Esophagus squamous epithelium (tissue), 5 donors: ENCODE measurements around the gene PGS1. TPM values are rescaled to one million over a fixed set of nuclear protein-coding genes. Genes with fewer than 3 reads are reported as not detected.

ENCODE experiments used
- DNase-seq: peaks from one replicate; lab custom pipeline; 2025; lab: John Stamatoyannopoulos, UW
- H3K27ac ChIP-seq, 4 donors: fragments of 200-600 bp; sonication (generic); one replicate each; pipeline ENCODE4 v1.5.1; 2016 to 2019; ENCODE audit warnings: mild to moderate bottlenecking in 1 of 4
- H3K27me3 ChIP-seq, 4 donors: fragments of 200-600 bp; sonication (generic); 1 replicate in 3 of 4; 2 replicates in 1 of 4; pipeline versions ENCODE4 v1.5.1 to v1.6.0; 2017 to 2021; ENCODE audit warnings: antibody characterized with exemption in 1 of 4
- H3K36me3 ChIP-seq, 3 donors: fragments of 200-600 bp; sonication (generic); one replicate each; pipeline ENCODE4 v1.5.1; 2016 to 2019
- H3K4me1 ChIP-seq, 3 donors: fragments of 200-600 bp; sonication (generic); one replicate each; pipeline ENCODE4 v1.5.1; 2017 to 2019
- H3K4me3 ChIP-seq, 4 donors: fragments of 200-600 bp; sonication (generic); 1 replicate in 3 of 4; 2 replicates in 1 of 4; pipeline ENCODE4 v1.5.1; 2016 to 2019; ENCODE audit warnings: mild to moderate bottlenecking in 2 of 4, moderate library complexity in 1 of 4
- H3K9me3 ChIP-seq, 3 donors: fragments of 200-600 bp; sonication (generic); one replicate each; pipeline ENCODE4 v1.5.1; 2016 to 2019
- POLR2A ChIP-seq, 4 donors: fragments of 450-650 bp; IDR thresholded peaks; one replicate each; pipeline ENCODE4 v1.6.1; 2017; ENCODE audit warnings: antibody characterized with exemption in 4 of 4, mild to moderate bottlenecking in 4 of 4, moderate library complexity in 3 of 4
- WGBS, 2 donors: methylation state at CpG; one replicate each; pipeline ENCODE4 v1.1.5; 2018; 5-methylcytosine and 5-hydroxymethylcytosine counted together
- intact Hi-C: fragments of 100-400 bp; cut with DNase I; formaldehyde crosslinking; loops from one replicate; pipeline ENCODE4 v1.15.0; 2022
- total RNA-seq, 4 donors: library from RNA; depleted of rRNA; stranded (reverse); fragments of >200 nt; gene quantifications; one replicate each; pipeline ENCODE4 v1.1.0, GENCODE V29; 2016
- TF ChIP-seq, protein P1 (sequence below), 6 experiments: fragments of 450-650 bp in 4 of 6; fragments of 200-600 bp in 2 of 6; sonication (generic) in 2 of 6; IDR thresholded peaks; one replicate each; pipeline ENCODE4 v1.5.1; 2016 to 2019; ENCODE audit warnings: antibody characterized with exemption in 6 of 6, mild to moderate bottlenecking in 4 of 6, moderate library complexity in 4 of 6
- donor health status: DM: yes; HTN: yes; CAD: no.

Gene PGS1
- total RNA-seq, 4 donors from 2014 or later: 18.6 to 32.4 (median 23.0) TPM

DNA sequence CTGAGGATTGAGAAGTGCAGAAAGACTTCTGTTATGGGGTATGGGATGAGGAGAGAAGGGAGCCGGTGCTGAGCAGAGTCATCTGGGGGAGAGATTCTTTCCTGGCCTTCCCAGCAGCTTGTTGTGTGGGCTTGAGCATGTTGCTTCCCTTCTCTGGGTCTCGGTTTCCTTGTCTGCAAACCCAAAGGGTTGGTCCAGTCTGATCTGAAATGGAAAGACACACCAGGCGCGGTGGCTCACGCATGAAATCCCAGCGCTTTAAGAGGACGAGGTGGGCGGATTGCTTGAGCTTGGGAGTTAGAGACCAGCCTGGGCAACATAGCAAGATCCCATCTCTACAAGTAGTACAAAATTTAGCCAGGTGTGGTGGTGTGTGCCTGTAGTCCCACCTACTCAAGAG lies 24.6 kb upstream of the PGS1 start:
- Histone ChIP-seq H3K4me3 (peak overlapping the region in 1 of 4 donors; percentile 68), H3K27me3 (peaks cover 0 to 8% (median 0%) of the 10 kb centered on the region in 4 donors), H3K36me3 (peaks cover 3 to 7% (median 6%) of the 10 kb centered on the region in 3 donors), H3K27ac (peak overlapping the region; percentile 72 to 96 (median 88)), H3K9me3 (no peaks in the 10 kb centered on the region), H3K4me1 (peaks cover 52 to 96% (median 76%) of the 10 kb centered on the region in 3 donors)
- TF ChIP-seq, protein P1, sequence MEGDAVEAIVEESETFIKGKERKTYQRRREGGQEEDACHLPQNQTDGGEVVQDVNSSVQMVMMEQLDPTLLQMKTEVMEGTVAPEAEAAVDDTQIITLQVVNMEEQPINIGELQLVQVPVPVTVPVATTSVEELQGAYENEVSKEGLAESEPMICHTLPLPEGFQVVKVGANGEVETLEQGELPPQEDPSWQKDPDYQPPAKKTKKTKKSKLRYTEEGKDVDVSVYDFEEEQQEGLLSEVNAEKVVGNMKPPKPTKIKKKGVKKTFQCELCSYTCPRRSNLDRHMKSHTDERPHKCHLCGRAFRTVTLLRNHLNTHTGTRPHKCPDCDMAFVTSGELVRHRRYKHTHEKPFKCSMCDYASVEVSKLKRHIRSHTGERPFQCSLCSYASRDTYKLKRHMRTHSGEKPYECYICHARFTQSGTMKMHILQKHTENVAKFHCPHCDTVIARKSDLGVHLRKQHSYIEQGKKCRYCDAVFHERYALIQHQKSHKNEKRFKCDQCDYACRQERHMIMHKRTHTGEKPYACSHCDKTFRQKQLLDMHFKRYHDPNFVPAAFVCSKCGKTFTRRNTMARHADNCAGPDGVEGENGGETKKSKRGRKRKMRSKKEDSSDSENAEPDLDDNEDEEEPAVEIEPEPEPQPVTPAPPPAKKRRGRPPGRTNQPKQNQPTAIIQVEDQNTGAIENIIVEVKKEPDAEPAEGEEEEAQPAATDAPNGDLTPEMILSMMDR (IDR thresholded peaks at IDR 0.05): no peak
- no peak for TF ChIP-seq POLR2A (IDR thresholded peaks at IDR 0.05)
- 60 to 97% methylated on average over 1 to 5 of the region's 8 CpGs for WGBS, 2 donors
- intact Hi-C loops: no loop called here
- no peak for DNase-seq

DNA sequence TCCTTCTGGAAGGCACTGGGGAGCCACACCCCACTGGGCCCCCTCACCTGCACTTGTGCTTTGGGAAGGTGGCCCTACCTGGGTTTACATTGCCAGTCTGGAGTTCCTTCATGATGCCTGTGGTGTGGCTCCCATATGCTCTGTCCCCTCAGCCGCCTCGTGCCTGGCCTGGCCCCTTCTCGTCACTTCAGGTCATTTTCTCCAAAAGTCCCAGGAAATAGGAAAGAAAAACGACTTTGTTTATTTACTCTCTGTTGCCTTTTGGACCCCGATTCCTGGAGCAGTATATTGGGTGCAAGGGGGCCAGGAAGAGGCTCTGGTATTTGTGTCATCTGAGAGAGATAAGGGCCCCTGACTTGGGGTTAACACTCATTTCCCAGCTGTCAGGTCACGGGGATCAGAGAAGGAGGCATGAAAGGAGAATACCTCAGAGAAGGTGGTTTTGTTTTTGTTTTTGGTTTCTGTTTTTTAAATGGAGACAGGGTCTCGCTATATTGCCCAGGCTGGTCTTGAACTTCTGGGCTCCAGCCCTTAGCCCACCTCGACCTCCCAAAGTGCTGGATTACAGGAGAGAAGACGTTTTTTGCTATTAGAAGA lies 23.3 kb upstream of the PGS1 start:
- 69 to 78% methylated on average over 6 to 9 of the region's 9 CpGs for WGBS, 2 donors
- H3K27me3 ChIP-seq: peaks cover 0 to 17% (median 0%) of the 10 kb centered on the region in 4 donors
- no peaks in the 10 kb centered on the region for H3K9me3 ChIP-seq
- peak overlapping the region in 2 of 4 donors; percentile 94 to 96 for H3K27ac ChIP-seq
- peaks cover 54 to 98% (median 74%) of the 10 kb centered on the region in 3 donors for H3K4me1 ChIP-seq
- H3K36me3 ChIP-seq: peaks cover 3 to 7% (median 6%) of the 10 kb centered on the region in 3 donors
- intact Hi-C loops: no loop called here
- no peak overlapping the region for H3K4me3 ChIP-seq
- no peak for DNase-seq
- no peak for TF ChIP-seq POLR2A (IDR thresholded peaks at IDR 0.05)
- TF ChIP-seq, protein P1 (IDR thresholded peaks at IDR 0.05): no peak

DNA sequence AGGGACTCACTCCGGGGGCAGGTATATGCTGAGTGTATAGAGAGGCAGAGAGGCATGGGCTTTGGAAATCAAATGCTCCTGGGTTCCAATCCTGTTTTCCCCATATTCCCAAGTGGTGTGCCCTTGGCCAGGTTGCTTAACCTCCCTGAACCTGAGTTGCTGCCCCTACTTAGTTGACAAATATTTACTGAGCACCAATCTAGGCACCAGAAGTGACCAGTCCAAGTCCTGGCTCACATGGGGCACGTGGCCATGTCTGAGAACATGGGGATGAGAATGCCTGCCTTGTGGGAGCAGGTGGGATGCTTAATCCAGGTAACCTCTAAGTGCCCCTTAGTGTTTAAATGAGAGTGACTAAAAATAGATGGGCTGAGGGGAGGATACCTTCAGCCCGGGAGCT lies 22.7 kb upstream of the PGS1 start:
- H3K4me3 ChIP-seq: peak overlapping the region in 1 of 4 donors; percentile 98
- peaks cover 0 to 17% (median 0%) of the 10 kb centered on the region in 4 donors for H3K27me3 ChIP-seq
- DNase-seq: no peak
- peaks cover 3 to 7% (median 6%) of the 10 kb centered on the region in 3 donors for H3K36me3 ChIP-seq
- no peaks in the 10 kb centered on the region for H3K9me3 ChIP-seq
- peak overlapping the region; percentile 62 to 96 (median 88) for H3K27ac ChIP-seq
- 63% methylated on average over 2 to 3 of the region's 3 CpGs for WGBS, 2 donors
- intact Hi-C loops: no loop called here
- H3K4me1 ChIP-seq: peaks cover 54 to 98% (median 73%) of the 10 kb centered on the region in 3 donors
- TF ChIP-seq, protein P1 (IDR thresholded peaks at IDR 0.05): no peak
- TF ChIP-seq POLR2A (IDR thresholded peaks at IDR 0.05): no peak

DNA sequence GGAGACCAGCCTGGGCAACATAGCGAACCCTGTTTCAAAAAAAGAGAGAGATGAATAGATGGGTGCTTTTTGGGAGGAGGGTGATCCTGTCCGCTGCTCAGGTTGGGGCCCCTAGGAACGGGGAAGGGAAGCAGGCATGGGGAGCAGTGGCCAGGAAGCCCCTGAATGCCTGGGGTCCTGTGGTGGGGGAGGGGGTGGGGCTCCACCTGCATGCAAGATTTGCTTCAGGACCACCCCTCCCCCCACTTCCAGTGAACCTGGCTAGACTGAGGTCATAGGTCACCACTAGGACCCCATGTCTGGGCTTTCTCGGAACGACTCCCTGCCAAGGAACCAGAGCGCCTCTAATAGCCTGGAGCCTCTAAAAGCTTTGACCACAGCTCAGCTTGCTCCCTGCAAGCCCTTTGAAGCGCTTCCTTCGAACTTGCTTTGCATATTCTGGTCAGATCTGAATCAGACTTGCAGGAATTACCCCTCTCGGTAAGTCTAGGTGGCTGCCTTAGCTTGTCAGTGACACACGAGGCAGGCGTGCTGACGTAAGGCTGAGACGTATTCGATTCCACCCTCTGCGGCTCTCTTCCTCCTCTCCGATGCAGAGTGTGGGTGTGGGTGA lies 22.2 kb upstream of the PGS1 start:
- no peak for DNase-seq
- Histone ChIP-seq H3K4me1 (peaks cover 52 to 98% (median 75%) of the 10 kb centered on the region in 3 donors), H3K4me3 (peak overlapping the region in 2 of 4 donors; percentile 76 to 98), H3K27me3 (peaks cover 0 to 21% (median 0%) of the 10 kb centered on the region in 4 donors), H3K36me3 (peaks cover 3 to 7% (median 6%) of the 10 kb centered on the region in 3 donors), H3K27ac (peak overlapping the region; percentile 62 to 96 (median 88)), H3K9me3 (no peaks in the 10 kb centered on the region)
- intact Hi-C loops: no loop called here
- no peak for TF ChIP-seq POLR2A (IDR thresholded peaks at IDR 0.05)
- TF ChIP-seq, protein P1 (IDR thresholded peaks at IDR 0.05): no peak
- 32 to 37% methylated on average over 11 to 16 of the region's 16 CpGs for WGBS, 2 donors

DNA sequence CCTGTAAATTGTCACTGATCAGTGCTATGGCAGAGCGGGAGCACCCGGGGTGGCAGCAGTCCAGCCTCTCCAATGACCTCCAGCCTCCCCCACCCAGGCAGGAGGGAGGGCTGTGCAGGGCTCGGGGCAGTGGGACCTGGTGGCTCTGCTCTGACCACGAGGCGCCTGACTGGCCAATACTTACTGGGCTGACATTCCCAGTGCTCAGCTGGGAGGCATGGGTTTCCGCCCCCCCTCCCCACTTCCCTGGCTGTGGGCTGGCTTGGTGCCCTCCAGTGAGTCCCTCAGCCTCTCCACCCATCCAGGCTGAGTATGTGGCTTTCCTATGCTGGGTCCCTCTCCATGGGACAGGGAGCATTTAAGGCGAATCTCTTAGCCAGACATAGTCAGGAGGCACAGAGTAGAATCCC lies 21.3 kb upstream of the PGS1 start:
- H3K36me3 ChIP-seq: peaks cover 3 to 7% (median 6%) of the 10 kb centered on the region in 3 donors
- H3K4me3 ChIP-seq: peak overlapping the region; percentile 47 to 98 (median 74)
- peaks cover 42 to 89% (median 66%) of the 10 kb centered on the region in 3 donors for H3K4me1 ChIP-seq
- intact Hi-C loops: no loop called here
- DNase-seq: no peak
- no peaks in the 10 kb centered on the region for H3K9me3 ChIP-seq
- TF ChIP-seq POLR2A (IDR thresholded peaks at IDR 0.05): peak in 1 of 4 donors; percentile 19
- TF ChIP-seq, protein P1 (IDR thresholded peaks at IDR 0.05): no peak
- 15 to 31% methylated on average over 2 to 6 of the region's 7 CpGs for WGBS, 2 donors
- peak overlapping the region; percentile 62 to 96 (median 88) for H3K27ac ChIP-seq
- H3K27me3 ChIP-seq: peaks cover 0 to 27% (median 0%) of the 10 kb centered on the region in 4 donors
